Astrocyte (in vitro differentiated cells and primary cell): ENCODE measurements around the gene PPP2R2C.

ENCODE experiments used
- EZH2 ChIP-seq: IDR thresholded peaks from 2 replicates; pipeline ENCODE4 v1.6.1; 2012; ENCODE audit warnings: mild to moderate bottlenecking, low read length, inconsistent platforms; ENCODE audit not compliant: insufficient read depth
- TF ChIP-seq, protein P1 (sequence below): IDR thresholded peaks from 2 replicates; pipeline ENCODE4 v1.5.1; 2011; ENCODE audit warnings: low read depth, mild to moderate bottlenecking, inconsistent platforms, low read length, moderate library complexity; ENCODE audit not compliant: insufficient read depth

- TF ChIP-seq, protein P1, sequence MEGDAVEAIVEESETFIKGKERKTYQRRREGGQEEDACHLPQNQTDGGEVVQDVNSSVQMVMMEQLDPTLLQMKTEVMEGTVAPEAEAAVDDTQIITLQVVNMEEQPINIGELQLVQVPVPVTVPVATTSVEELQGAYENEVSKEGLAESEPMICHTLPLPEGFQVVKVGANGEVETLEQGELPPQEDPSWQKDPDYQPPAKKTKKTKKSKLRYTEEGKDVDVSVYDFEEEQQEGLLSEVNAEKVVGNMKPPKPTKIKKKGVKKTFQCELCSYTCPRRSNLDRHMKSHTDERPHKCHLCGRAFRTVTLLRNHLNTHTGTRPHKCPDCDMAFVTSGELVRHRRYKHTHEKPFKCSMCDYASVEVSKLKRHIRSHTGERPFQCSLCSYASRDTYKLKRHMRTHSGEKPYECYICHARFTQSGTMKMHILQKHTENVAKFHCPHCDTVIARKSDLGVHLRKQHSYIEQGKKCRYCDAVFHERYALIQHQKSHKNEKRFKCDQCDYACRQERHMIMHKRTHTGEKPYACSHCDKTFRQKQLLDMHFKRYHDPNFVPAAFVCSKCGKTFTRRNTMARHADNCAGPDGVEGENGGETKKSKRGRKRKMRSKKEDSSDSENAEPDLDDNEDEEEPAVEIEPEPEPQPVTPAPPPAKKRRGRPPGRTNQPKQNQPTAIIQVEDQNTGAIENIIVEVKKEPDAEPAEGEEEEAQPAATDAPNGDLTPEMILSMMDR, result no peak
- TF ChIP-seq EZH2, result no peak
Observed at GRCh38 chr4:6288342-6288741, 184.1 kb downstream of the PPP2R2C start.
